ENCODE data around the gene ELANE.

Gene ELANE

GRCh38 chr19:807627-808422, 44.3 kb upstream of the ELANE start:
- Histone ChIP-seq H3K9me3 (ENCODE audit: control insufficient read depth, insufficient read depth, low read length) (no peaks in the 10 kb centered on the region), H3K27me3 (ENCODE audit: control insufficient read depth, insufficient read depth, low read length) (no peaks in the 10 kb centered on the region), H3K36me3 (ENCODE audit: control insufficient read depth, insufficient read depth, low read length) (peaks cover 81% of the 10 kb centered on the region), H3K27ac (ENCODE audit: low read length) (no peak overlapping the region), H3K4me3 (ENCODE audit: low read length) (no peak overlapping the region), H3K4me1 (ENCODE audit: control insufficient read depth, insufficient read depth, low read length) (no peaks in the 10 kb centered on the region; the same call in 1 of the 2 replicates)
- WGBS (ENCODE audit: insufficient coverage, insufficient read length), result 100% methylated on average over 1 of the region's 44 CpGs
- DNase-seq (ENCODE audit: low read depth, low spot score), result no peak

GRCh38 chr19:808423-808775, 43.7 kb upstream of the ELANE start:
- Histone ChIP-seq H3K4me3 (ENCODE audit: low read length) (no peak overlapping the region), H3K27ac (ENCODE audit: low read length) (no peak overlapping the region), H3K27me3 (ENCODE audit: control insufficient read depth, insufficient read depth, low read length) (no peaks in the 10 kb centered on the region), H3K36me3 (ENCODE audit: control insufficient read depth, insufficient read depth, low read length) (peaks cover 82% of the 10 kb centered on the region), H3K4me1 (ENCODE audit: control insufficient read depth, insufficient read depth, low read length) (no peaks in the 10 kb centered on the region; the same call in 1 of the 2 replicates), H3K9me3 (ENCODE audit: control insufficient read depth, insufficient read depth, low read length) (no peaks in the 10 kb centered on the region)
- no CpG with 5 or more reads among the region's 26 CpGs for WGBS (ENCODE audit: insufficient coverage, insufficient read length)
- no peak for DNase-seq (ENCODE audit: low read depth, low spot score)

- Histone ChIP-seq H3K4me3 (ENCODE audit: low read length) (no peak overlapping the region), H3K27me3 (ENCODE audit: control insufficient read depth, insufficient read depth, low read length) (no peaks in the 10 kb centered on the region), H3K4me1 (ENCODE audit: control insufficient read depth, insufficient read depth, low read length) (no peaks in the 10 kb centered on the region; the same call in 1 of the 2 replicates), H3K36me3 (ENCODE audit: control insufficient read depth, insufficient read depth, low read length) (peaks cover 74% of the 10 kb centered on the region), H3K9me3 (ENCODE audit: control insufficient read depth, insufficient read depth, low read length) (no peaks in the 10 kb centered on the region), H3K27ac (ENCODE audit: low read length) (no peak overlapping the region)
- WGBS (ENCODE audit: insufficient coverage, insufficient read length), result no CpG with 5 or more reads among the region's 30 CpGs
- DNase-seq (ENCODE audit: low read depth, low spot score), result no peak
These were observed 41.8 kb upstream of the ELANE start for GRCh38 chr19:810077-810855.

- H3K36me3 ChIP-seq (ENCODE audit: control insufficient read depth, insufficient read depth, low read length), result peaks cover 72% of the 10 kb centered on the region
- H3K27ac ChIP-seq (ENCODE audit: low read length), result no peak overlapping the region
- H3K4me1 ChIP-seq (ENCODE audit: control insufficient read depth, insufficient read depth, low read length), result no peaks in the 10 kb centered on the region; the same call in 1 of the 2 replicates
- no peak overlapping the region for H3K4me3 ChIP-seq (ENCODE audit: low read length)
- no CpG with 5 or more reads among the region's 25 CpGs for WGBS (ENCODE audit: insufficient coverage, insufficient read length)
- no peak for DNase-seq (ENCODE audit: low read depth, low spot score)
- H3K9me3 ChIP-seq (ENCODE audit: control insufficient read depth, insufficient read depth, low read length), result no peaks in the 10 kb centered on the region
- no peaks in the 10 kb centered on the region for H3K27me3 ChIP-seq (ENCODE audit: control insufficient read depth, insufficient read depth, low read length)
These were observed 41.1 kb upstream of the ELANE start for GRCh38 chr19:810883-811489.

GRCh38 chr19:811506-812048, 40.5 kb upstream of the ELANE start:
- H3K4me1 ChIP-seq (ENCODE audit: control insufficient read depth, insufficient read depth, low read length), result no peaks in the 10 kb centered on the region; the same call in 1 of the 2 replicates
- H3K4me3 ChIP-seq (ENCODE audit: low read length), result no peak overlapping the region
- no peaks in the 10 kb centered on the region for H3K27me3 ChIP-seq (ENCODE audit: control insufficient read depth, insufficient read depth, low read length)
- WGBS (ENCODE audit: insufficient coverage, insufficient read length), result no CpG with 5 or more reads among the region's 20 CpGs
- DNase-seq (ENCODE audit: low read depth, low spot score), result no peak
- peaks cover 66% of the 10 kb centered on the region for H3K36me3 ChIP-seq (ENCODE audit: control insufficient read depth, insufficient read depth, low read length)
- H3K9me3 ChIP-seq (ENCODE audit: control insufficient read depth, insufficient read depth, low read length), result no peaks in the 10 kb centered on the region
- no peak overlapping the region for H3K27ac ChIP-seq (ENCODE audit: low read length)

GRCh38 chr19:812049-812746, 39.9 kb upstream of the ELANE start:
- Histone ChIP-seq H3K27me3 (ENCODE audit: control insufficient read depth, insufficient read depth, low read length) (no peaks in the 10 kb centered on the region), H3K4me3 (ENCODE audit: low read length) (no peak overlapping the region), H3K9me3 (ENCODE audit: control insufficient read depth, insufficient read depth, low read length) (no peaks in the 10 kb centered on the region), H3K27ac (ENCODE audit: low read length) (no peak overlapping the region), H3K36me3 (ENCODE audit: control insufficient read depth, insufficient read depth, low read length) (peaks cover 60% of the 10 kb centered on the region), H3K4me1 (ENCODE audit: control insufficient read depth, insufficient read depth, low read length) (no peaks in the 10 kb centered on the region; the same call in 1 of the 2 replicates)
- no CpG with 5 or more reads among the region's 80 CpGs for WGBS (ENCODE audit: insufficient coverage, insufficient read length)
- no peak for DNase-seq (ENCODE audit: low read depth, low spot score)

- Histone ChIP-seq H3K27me3 (ENCODE audit: control insufficient read depth, insufficient read depth, low read length) (no peaks in the 10 kb centered on the region), H3K27ac (ENCODE audit: low read length) (no peak overlapping the region), H3K36me3 (ENCODE audit: control insufficient read depth, insufficient read depth, low read length) (peaks cover 54% of the 10 kb centered on the region), H3K9me3 (ENCODE audit: control insufficient read depth, insufficient read depth, low read length) (no peaks in the 10 kb centered on the region), H3K4me3 (ENCODE audit: low read length) (no peak overlapping the region; the same call in 1 of the 2 replicates), H3K4me1 (ENCODE audit: control insufficient read depth, insufficient read depth, low read length) (no peaks in the 10 kb centered on the region; the same call in 1 of the 2 replicates)
- no peak for DNase-seq (ENCODE audit: low read depth, low spot score)
- WGBS (ENCODE audit: insufficient coverage, insufficient read length), result no CpG with 5 or more reads among the region's 72 CpGs
These were observed 39.3 kb upstream of the ELANE start for GRCh38 chr19:812747-813218.

GRCh38 chr19:813219-814151, 38.6 kb upstream of the ELANE start:
- no peak for DNase-seq (ENCODE audit: low read depth, low spot score)
- WGBS (ENCODE audit: insufficient coverage, insufficient read length), result no CpG with 5 or more reads among the region's 87 CpGs
- H3K4me3 ChIP-seq (ENCODE audit: low read length), result no peak overlapping the region
- peaks cover 47% of the 10 kb centered on the region for H3K36me3 ChIP-seq (ENCODE audit: control insufficient read depth, insufficient read depth, low read length)
- H3K4me1 ChIP-seq (ENCODE audit: control insufficient read depth, insufficient read depth, low read length), result no peaks in the 10 kb centered on the region; the same call in 1 of the 2 replicates
- H3K27ac ChIP-seq (ENCODE audit: low read length), result no peak overlapping the region
- no peaks in the 10 kb centered on the region for H3K9me3 ChIP-seq (ENCODE audit: control insufficient read depth, insufficient read depth, low read length)
- no peaks in the 10 kb centered on the region for H3K27me3 ChIP-seq (ENCODE audit: control insufficient read depth, insufficient read depth, low read length)

Data from iPS DF 6.9 (cell line).